SU-DHL-6 (cell line): ENCODE data around the gene HHATL.

Source experiments
- CTCF ChIP-seq: fragments of 200-600 bp; sonication (generic); IDR thresholded peaks from one replicate; pipeline ENCODE4 v1.5.1; 2017; ENCODE audit warnings: antibody characterized with exemption, mild to moderate bottlenecking, low read length, moderate library complexity; ENCODE audit not compliant: insufficient read depth, poor library complexity, severe bottlenecking
- EZH2phosphoT487 ChIP-seq: fragments of 200-600 bp; sonication (generic), shearing (Covaris generic); conservative IDR thresholded peaks from 2 replicates; pipeline ENCODE4 v1.6.1; 2018; ENCODE audit warnings: mild to moderate bottlenecking, antibody characterized with exemption, low read length, moderate library complexity, mixed read lengths

DNA sequence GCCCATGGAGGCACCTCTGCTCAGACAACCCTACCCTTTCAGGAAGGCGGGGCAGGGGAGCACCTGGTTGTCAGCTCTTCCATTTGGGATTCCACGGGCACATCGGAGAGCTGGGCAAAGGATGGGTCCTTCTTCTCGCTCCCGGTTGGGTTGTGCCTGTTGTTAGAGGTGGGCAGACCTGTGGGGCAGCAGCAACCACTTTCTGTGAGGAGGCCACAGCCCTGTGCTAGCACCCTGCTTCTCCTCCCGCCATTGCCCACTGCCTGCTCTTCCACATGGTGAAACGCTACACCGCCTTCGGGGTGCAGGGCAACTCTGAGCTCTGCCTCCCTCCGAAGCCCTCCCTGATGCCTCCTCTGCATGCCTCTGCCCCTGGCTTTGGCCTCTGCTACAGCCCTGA lies 7.0 kb upstream of the HHATL start:
- TF ChIP-seq CTCF (no peak), EZH2phosphoT487 (no peak)
